ENCODE data around the gene AGMO.

- TF ChIP-seq CTCF (IDR thresholded peaks at IDR 0.05) (no peak), EZH2 (IDR thresholded peaks at IDR 0.05; ENCODE audit: borderline replicate concordance, insufficient read depth, low read depth, low read length, poor library complexity, severe bottlenecking) (no peak)
Measured at GRCh38 chr7:15279640-15280039, 282.2 kb downstream of the AGMO start.

All from B cell (primary cell).